Hepatocyte (in vitro differentiated cells): ENCODE results near the gene ATP6V0D1. TPM values are rescaled to one million over a fixed set of nuclear protein-coding genes. Genes with fewer than 3 reads are reported as not detected.

Experiments
- DNase-seq: peaks from one replicate; pipeline ENCODE4 v3.0.0-alpha.2; 2016; ENCODE audit warnings: low spot score
- H2AFZ ChIP-seq: fragments of 200-600 bp; sonication (generic); 2 replicates; pipeline ENCODE4 v1.6.0; 2016; ENCODE audit warnings: antibody characterized with exemption, mild to moderate bottlenecking
- H3K27ac ChIP-seq: fragments of 200-600 bp; sonication (generic); 2 replicates; pipeline ENCODE4 v1.5.1; 2016; ENCODE audit warnings: mild to moderate bottlenecking
- H3K27me3 ChIP-seq: fragments of 200-600 bp; sonication (generic); 2 replicates; pipeline ENCODE4 v1.6.1; 2016
- H3K36me3 ChIP-seq: fragments of 200-600 bp; sonication (generic); replicated peaks from 2 replicates; pipeline ENCODE4 v1.5.1; 2016; ENCODE audit warnings: low read depth; ENCODE audit not compliant: insufficient read depth
- H3K4me1 ChIP-seq: fragments of 200-600 bp; sonication (generic); 2 replicates; pipeline ENCODE4 v1.5.1; 2016; ENCODE audit warnings: mild to moderate bottlenecking, moderate library complexity; ENCODE audit not compliant: insufficient read depth
- H3K4me2 ChIP-seq: fragments of 200-600 bp; sonication (generic); 2 replicates; pipeline ENCODE4 v1.6.0; 2016
- H3K4me3 ChIP-seq: fragments of 200-600 bp; sonication (generic); 2 replicates; pipeline ENCODE4 v1.5.1; 2016; ENCODE audit warnings: mild to moderate bottlenecking
- H3K79me2 ChIP-seq: fragments of 200-600 bp; sonication (generic); 2 replicates; pipeline ENCODE4 v1.6.0; 2017; ENCODE audit warnings: mild to moderate bottlenecking
- H3K9me2 ChIP-seq: fragments of 200-600 bp; sonication (generic); replicated peaks from 2 replicates; pipeline ENCODE4 v1.6.0; 2017; ENCODE audit warnings: mild to moderate bottlenecking; ENCODE audit not compliant: insufficient read depth
- H3K9me3 ChIP-seq: fragments of 200-600 bp; sonication (generic); 2 replicates; pipeline ENCODE4 v1.5.1; 2016; ENCODE audit warnings: low read depth, mild to moderate bottlenecking
- H4K20me1 ChIP-seq: fragments of 200-600 bp; sonication (generic); 2 replicates; pipeline ENCODE4 v1.6.0; 2016; ENCODE audit warnings: mild to moderate bottlenecking; ENCODE audit not compliant: insufficient read depth, poor library complexity, severe bottlenecking
- CTCF ChIP-seq: fragments of 200-600 bp; sonication (generic); IDR thresholded peaks from 2 replicates; pipeline ENCODE4 v1.5.1; 2016; ENCODE audit warnings: antibody characterized with exemption, mild to moderate bottlenecking; ENCODE audit not compliant: poor library complexity
- EZH2 ChIP-seq: fragments of 200-600 bp; sonication (generic); IDR thresholded peaks from 2 replicates; pipeline ENCODE4 v1.6.1; 2016; ENCODE audit warnings: antibody characterized with exemption, mild to moderate bottlenecking, borderline replicate concordance
- EZH2phosphoT487 ChIP-seq: fragments of 200-600 bp; sonication (generic); IDR thresholded peaks from one replicate; pipeline ENCODE4 v1.6.1; 2018; ENCODE audit warnings: antibody characterized with exemption, mild to moderate bottlenecking, low read depth, moderate library complexity; ENCODE audit not compliant: unreplicated experiment, severe bottlenecking
- WGBS: methylation state at CpG from one replicate; pipeline ENCODE4 v1.1.6; 2016; ENCODE audit warnings: low lambda C conversion rate; ENCODE audit errors: missing lambda C conversion rate; 5-methylcytosine and 5-hydroxymethylcytosine counted together
- polyA plus RNA-seq: library from polyadenylated mRNA; unstranded; fragments of >200 nt; fragmentation: Nextera tagmentation; extraction: Ambion mirVana; gene quantifications from 2 replicates; pipeline ENCODE4 v1.2.1, GENCODE V29; 2016
- total RNA-seq: library from RNA; depleted of rRNA; stranded (reverse); fragments of >200 nt; gene quantifications from 2 replicates; pipeline ENCODE4 v1.2.3, GENCODE V29; 2014

The ATP6V0D1 gene
- total and polyA plus RNA-seq, 2 experiments from 2014 or later = 157 to 223 TPM

GRCh38 chr16:67449336-67449735, 31.6 kb downstream of the ATP6V0D1 start:
- DNase-seq = no peak
- peaks cover 20% of the 10 kb centered on the region for H3K79me2 ChIP-seq
- H2AFZ ChIP-seq = no peak overlapping the region
- H3K4me2 ChIP-seq = no peak overlapping the region
- no peak overlapping the region for H3K27ac ChIP-seq
- H3K9me2 ChIP-seq = no peaks in the 10 kb centered on the region
- peaks cover 25% of the 10 kb centered on the region for H3K4me1 ChIP-seq
- no peaks in the 10 kb centered on the region for H3K9me3 ChIP-seq
- H3K36me3 ChIP-seq = no peaks in the 10 kb centered on the region
- no peaks in the 10 kb centered on the region for H3K27me3 ChIP-seq
- 92% methylated on average over 2 of the region's 2 CpGs for WGBS
- no peak for TF ChIP-seq EZH2phosphoT487
- no peak for TF ChIP-seq CTCF
- TF ChIP-seq EZH2 = no peak
- H3K4me3 ChIP-seq = no peak overlapping the region
- H4K20me1 ChIP-seq = peaks cover 62% of the 10 kb centered on the region

GRCh38 chr16:67448580-67448979, 32.4 kb downstream of the ATP6V0D1 start:
- Histone ChIP-seq H3K4me1 (peaks cover 25% of the 10 kb centered on the region), H3K4me3 (no peak overlapping the region), H3K27ac (no peak overlapping the region), H3K27me3 (no peaks in the 10 kb centered on the region), H3K79me2 (peaks cover 15% of the 10 kb centered on the region), H2AFZ (no peak overlapping the region), H3K9me3 (no peaks in the 10 kb centered on the region), H3K4me2 (no peak overlapping the region), H3K9me2 (no peaks in the 10 kb centered on the region), H4K20me1 (peaks cover 62% of the 10 kb centered on the region), H3K36me3 (no peaks in the 10 kb centered on the region)
- no peak for DNase-seq
- no peak for TF ChIP-seq EZH2
- TF ChIP-seq EZH2phosphoT487 = no peak
- TF ChIP-seq CTCF = no peak
- WGBS = 96% methylated on average over 5 of the region's 5 CpGs

- DNase-seq = no peak
- Histone ChIP-seq H3K9me3 (no peaks in the 10 kb centered on the region), H3K36me3 (no peaks in the 10 kb centered on the region), H2AFZ (no peak overlapping the region), H3K9me2 (no peaks in the 10 kb centered on the region), H3K4me3 (no peak overlapping the region), H4K20me1 (peaks cover 65% of the 10 kb centered on the region), H3K4me1 (peaks cover 25% of the 10 kb centered on the region), H3K27me3 (no peaks in the 10 kb centered on the region), H3K79me2 (peaks cover 15% of the 10 kb centered on the region), H3K4me2 (peak overlapping the region; percentile 33), H3K27ac (no peak overlapping the region)
- TF ChIP-seq CTCF = peak; percentile 26
- TF ChIP-seq EZH2phosphoT487 = no peak
- WGBS = 86% methylated on average over 6 of the region's 6 CpGs
Measured at GRCh38 chr16:67447508-67448076, 33.4 kb downstream of the ATP6V0D1 start.
